NCI-H774 (cell line): Measurements from ENCODE around the gene TMEM60.
"Not testable (repeated sequence)": the region's sequence is repeated elsewhere in the genome, so short reads cannot be mapped to it uniquely, and the experiment has no call there.

Experiments used
- DNase-seq: peaks from one replicate; lab custom pipeline; 2025; lab: John Stamatoyannopoulos, UW

The TMEM60 gene, protein sequence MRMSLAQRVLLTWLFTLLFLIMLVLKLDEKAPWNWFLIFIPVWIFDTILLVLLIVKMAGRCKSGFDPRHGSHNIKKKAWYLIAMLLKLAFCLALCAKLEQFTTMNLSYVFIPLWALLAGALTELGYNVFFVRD

DNA sequence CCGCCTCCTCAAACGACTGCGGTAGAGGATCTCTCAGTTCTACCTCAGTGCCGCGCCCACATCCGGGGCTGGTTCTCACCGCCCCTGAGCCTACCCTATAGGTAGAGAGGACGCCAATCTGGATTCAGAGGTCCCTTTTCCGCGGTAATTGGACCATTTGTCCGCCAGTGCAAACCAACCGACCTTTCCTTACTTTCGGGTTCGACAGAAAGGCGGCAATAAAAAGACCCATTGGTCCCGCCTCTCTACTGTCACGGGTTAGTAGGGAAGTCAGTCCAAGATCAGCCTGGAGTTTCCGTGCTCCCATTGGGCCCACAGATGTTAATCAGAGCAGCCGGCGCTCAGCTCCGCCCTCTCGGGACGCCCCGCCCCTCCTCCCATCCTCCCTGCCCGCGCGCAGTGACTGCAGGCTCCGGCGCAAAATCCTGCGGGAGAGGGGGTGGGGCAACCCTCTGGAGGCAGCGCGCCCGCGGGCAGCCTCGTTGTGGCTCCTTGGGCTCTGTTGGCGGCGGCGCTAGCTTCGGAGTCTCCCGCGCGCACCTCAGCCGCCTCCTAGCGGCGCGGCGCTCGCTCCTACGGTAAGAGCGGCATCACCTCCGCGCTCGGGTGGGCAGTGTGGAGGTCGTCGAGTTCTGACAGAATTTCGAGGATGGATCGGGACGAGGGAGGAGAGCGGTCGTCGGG is at the start of gene TMEM60, which contains the start of gene PHTF2:
TMEM60 (minus strand) TSS at position 41 of the 684 bp plus-strand sequence. CDS start 4,061 bp downstream, outside the sequence.
PHTF2 (plus strand) TSS at position 380 of the 684 bp plus-strand sequence.
- peak; percentile 99 for DNase-seq

DNA sequence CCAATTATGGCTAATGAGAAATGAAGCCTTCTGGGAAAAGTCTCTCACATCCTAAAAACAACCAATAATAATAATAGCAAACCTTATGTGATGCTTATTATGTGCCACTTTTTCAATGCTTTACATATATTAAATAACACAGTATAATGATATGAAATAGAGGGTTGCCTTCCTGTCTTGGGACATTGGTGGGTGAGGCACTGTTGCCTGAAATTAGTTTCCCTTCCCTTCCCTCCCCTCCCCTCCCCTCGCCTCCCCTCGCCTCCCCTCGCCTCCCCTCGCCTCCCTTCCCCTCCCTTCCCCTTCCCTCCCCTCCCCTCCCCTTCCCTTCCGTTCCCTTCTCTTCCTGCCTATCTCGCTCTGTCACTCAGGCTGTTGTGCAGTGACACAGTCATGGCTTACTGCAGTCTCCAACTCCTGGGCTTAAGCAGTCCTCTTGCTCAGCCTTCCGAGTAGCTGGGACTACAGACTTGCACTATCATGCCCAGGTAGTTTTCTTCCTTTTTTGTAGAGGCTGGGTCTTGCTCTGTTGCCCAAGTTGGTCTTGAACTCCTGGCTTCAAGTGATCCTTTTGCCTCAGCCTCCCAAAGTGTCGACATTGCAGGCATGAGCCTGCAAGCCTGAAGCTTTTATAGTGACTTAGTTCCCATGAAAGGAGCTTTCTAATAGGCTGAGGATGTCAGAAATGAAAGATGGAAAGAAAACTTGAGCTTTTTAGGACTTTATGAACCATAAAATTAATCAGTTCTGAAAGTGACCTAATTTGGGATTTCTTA is 48.3 kb upstream of the TMEM60 start:
- no peak for DNase-seq

- DNase-seq, result no peak
Measured at GRCh38 chr7:77843194-77843593, 45.0 kb upstream of the TMEM60 start.

DNA sequence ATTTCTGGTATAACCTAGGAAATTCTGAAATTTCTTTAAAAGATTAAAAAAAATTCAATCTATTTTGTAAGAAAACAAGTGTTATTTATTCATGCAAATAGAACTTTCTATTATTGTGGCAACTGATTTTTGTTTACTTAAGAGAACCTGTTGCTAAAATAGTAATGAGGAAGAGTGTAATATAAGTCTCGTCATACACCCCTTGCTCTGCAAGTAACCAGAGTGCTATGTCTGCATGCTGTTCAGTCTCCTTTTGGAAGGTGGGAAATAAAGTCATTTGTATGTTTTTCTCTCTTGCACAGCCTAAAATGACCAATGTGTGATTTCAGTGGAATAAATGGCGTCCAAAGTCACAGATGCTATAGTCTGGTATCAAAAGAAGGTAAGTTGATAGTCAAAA is 41.7 kb upstream of the TMEM60 start:
- DNase-seq, result no peak

DNA sequence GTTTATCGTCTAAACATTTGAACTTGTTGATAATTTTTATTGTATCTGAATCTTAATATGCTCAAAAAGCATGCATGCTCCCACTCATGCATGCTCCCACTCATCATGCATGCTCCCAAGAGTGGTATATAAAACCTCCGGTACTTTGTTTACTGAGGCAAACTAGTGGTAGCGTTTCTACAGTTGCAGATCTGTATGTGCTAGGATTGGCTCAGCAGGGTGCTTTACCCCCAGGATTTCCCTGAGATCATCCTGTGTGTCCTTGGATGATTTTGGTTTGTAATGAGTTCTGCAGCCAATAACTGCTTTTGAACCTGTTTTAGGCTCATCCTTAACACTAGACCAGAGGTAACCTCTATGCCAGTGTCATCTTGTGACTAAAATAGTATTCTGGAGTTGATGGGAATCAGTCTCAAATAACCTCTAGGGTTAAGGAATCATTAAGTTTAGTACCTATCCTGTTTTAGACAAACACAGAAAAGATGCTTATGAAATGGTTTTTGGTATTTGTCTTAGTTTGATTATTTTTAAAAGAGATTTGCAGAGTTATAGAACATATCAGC is 40.8 kb upstream of the TMEM60 start:
- DNase-seq, result no peak

- peak; percentile 28 for DNase-seq
Measured at GRCh38 chr7:77837966-77838365, 39.7 kb upstream of the TMEM60 start.

- DNase-seq, result peak; percentile 50
Measured at GRCh38 chr7:77837275-77837674, 39.0 kb upstream of the TMEM60 start.

GRCh38 chr7:77836425-77836824 is 38.2 kb upstream of the TMEM60 start:
- not testable (repeated sequence) for DNase-seq

DNA sequence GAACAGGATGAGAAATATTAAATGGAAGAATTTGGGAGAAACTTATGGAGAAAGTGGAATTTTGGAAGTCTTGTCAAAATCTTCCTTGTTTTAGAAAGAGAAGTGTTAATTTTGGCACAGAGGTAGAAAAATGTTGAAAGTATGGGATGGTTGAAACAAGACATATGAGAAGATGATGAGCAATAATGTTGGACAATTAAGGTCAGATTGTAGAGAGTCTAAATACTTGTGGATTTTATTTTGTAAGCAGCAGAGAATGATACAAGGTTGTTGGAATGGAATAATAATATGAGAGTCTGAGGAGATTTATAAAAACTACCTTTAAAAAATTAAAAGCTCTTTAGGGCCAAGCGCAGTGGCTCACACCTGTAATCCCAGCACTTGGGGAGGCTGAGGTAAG is 34.9 kb upstream of the TMEM60 start:
- no peak for DNase-seq

DNA sequence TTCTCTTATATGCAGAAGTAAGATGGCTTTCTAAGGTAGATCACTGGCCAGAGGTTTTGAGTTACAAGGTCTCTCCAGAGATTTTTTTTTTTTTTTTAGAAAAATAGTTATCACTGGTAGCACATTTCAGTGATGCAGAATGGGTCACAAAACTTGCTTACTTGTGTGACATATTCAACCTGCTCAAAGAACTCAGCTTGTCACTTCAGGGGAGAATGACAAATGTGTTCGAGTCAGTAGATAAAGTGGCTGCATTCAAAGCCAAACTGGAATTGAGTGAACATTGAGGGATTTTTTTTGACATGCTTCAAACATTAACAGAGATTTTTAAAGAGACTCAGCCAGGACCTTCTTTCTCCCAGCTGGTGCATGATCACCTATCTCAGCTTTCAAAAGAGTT is 33.7 kb upstream of the TMEM60 start:
- DNase-seq, result no peak

DNA sequence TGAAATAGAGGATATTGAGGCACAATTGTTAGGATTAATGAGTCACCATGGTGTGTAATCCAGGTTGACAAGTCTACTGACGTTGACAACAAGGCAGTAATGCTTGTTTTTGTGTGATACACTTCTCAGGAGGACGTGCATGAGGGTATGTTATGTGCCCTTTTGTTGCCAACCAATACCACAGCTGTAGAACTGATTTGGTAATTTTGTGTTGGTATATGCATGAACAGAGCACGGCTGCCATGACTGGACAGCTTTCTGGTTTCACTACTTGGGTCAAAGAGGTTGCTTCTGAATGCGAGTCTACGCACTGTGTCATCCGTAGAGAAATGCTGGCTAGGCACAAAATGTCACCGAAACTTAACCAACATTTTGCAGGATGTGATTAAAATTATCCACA is 33.2 kb upstream of the TMEM60 start:
- no peak for DNase-seq

DNA sequence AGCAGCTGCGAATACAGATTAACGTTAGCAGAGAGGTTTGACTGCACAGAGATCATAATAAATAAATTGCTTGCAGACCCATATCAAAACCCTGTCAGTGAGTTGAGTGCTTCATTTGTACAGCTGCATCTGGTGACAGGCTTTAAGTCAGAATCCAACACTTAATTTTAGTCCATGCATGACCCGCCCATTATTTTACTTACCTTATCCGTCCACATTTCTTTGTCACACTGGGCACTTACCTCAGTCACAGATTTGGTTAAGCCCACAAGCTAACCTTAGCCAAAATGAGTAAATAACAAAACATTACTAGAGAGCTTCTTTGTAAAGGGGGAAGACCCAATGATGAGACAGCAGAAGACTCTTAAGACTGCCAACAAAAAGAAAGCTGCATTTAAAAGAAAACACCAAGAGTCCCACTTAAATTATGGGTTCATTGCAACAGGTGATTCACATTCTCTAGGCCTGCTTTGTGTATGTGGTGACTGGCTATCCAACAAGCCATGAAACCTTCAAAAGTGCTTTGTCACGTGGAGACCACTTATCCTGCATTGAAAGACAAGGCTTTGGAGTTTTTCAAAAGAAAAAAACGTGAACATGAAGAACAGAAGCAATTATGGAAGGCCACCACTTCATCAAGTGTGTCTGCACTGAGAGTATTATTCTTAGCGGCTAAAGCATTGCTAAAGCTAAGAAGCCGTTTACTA is 32.6 kb upstream of the TMEM60 start:
- DNase-seq, result peak; percentile 35

DNA sequence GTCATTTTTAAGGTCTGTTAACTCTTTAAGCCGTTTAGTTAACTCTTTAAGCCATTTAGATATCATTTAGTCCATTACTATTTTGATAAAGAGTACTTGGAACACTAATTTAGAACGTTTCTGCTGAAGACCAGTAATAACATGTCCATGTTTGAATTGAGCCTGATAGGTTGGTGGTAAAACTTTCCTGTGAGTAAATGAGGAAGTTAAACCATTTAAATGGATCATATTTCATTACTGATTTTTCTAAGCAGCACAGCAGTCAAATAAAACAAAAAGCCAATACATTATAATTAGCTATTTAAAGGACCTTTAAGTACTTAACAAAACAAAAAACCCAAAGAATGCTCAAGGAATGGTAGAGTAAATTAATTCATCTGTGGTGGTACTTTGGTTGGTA is 29.8 kb upstream of the TMEM60 start:
- DNase-seq, result no peak

DNA sequence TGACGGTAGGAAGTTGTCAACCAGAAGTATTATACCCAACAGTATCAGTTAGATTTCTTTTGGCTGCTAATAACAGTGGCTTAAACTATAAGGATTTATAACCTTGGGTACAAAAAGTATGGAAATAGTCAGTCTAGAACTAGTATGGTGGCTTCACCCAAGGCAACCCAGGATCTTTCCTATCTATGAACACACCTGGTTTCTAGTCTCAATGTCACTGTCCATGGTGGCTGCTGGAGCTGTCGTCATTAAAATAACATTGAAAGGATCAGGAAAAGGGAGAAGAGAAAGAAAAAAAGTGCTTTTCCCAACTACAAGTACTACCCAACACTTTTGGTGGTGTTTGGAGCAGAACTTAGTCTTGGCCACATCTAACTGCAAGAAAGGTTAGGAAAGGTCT is 28.1 kb upstream of the TMEM60 start:
- no peak for DNase-seq

DNA sequence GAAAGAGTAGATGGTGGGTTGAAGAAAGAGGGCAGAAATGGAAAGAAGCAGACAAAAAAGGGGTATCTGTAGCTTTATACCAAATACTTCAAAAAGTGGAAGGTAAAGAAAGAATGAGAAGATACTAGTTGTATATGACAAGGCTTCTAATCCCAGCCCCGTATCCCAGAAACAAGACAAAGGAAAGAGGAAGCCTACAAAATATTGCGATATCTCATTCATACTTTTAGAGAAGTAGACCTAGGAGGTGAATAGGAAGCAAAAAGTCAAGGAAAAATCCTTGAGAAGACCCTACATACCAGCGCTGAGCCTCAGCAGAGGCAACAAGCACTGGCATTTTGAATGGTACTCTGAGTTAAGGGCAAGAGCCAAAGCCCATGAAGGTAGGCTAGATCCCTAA is 26.9 kb upstream of the TMEM60 start:
- no peak for DNase-seq

DNA sequence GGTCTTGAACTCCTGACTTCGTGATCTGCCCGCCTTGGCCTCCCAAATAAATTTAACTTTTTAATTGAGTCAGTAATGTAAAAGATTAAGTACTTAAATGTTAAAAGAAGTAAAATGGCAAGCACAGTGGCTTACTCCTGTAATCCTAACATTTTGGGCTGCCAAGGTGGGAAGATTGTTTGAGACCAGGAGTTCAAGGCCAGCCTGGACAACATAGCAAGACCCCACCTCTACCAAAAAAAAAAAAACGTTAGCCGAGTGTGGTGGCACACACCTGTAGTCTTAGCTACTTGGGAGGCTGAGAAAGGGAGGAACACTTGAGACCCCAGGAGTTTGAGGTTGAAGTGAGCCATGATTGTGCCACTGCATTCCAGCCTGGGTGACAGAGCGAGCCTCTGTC is 26.4 kb upstream of the TMEM60 start:
- no peak for DNase-seq

DNA sequence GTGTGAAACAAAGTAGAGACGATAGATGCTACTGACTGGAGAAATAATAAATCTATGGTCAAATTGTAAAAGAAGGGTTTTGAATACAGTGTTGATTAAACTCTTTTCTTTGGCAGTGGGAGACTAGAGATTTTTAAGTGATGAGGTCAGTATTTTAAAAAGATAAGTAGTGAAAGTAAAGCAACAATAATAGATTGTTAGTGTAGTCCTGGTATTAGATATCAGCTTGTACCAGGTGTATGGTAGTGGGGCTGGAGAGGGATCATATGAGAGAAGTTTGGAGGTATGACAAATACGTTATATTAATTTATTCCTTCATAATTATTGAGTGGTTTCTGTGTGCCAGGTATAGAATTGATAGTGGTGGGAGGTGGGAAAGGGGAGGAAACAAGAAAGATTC is 25.6 kb upstream of the TMEM60 start:
- no peak for DNase-seq

DNA sequence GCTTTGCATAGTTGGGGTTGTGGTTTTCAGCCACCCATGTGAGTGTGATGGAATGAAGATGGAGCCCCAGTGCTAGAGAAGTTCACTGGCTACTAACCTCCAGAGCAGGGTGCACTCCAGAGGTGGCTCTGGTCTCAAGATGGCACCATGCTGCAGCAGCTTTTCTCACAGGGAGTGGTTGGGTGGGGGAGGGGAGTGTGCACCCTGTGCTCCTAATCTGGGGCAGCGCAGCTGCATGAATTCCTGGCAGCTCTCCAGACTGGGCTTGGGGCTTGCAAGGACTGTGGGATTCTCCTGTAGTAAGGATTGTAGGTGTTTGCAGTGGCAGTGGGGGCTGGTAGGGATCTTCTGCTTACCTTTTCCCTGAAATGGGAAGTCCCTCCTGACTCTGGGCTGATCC is 24.0 kb upstream of the TMEM60 start:
- no peak for DNase-seq

DNA sequence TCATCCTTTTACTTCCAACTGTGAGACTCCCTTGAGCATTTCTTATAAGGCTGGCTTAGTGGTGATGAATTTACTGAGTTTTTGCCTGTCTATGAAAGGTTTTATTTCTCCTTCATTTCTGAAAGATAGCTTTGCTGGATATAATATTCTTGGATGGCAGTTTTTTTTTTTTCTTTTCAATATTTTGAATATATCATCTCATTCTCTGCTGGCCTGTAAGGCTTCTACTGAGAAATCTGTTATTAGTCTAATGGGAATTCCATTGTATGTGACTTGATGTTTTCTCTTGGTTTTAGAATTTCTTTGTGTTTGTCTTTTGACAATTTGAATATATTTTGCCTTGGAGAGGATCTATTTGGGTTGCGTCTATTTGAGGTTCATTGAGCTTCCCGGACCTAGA is 22.7 kb upstream of the TMEM60 start:
- DNase-seq, result no peak

- DNase-seq, result no peak
Measured at GRCh38 chr7:77819021-77819420, 20.8 kb upstream of the TMEM60 start.

GRCh38 chr7:77813180-77813579 is 14.9 kb upstream of the TMEM60 start:
- DNase-seq, result no peak

- no peak for DNase-seq
Measured at GRCh38 chr7:77812290-77812685, 14.1 kb upstream of the TMEM60 start.
